ENCODE data around the gene DVL2. TPM values are rescaled to one million over a fixed set of nuclear protein-coding genes. Genes with fewer than 3 reads are reported as not detected.
A peak's percentile ranks its signal among the peaks of the same experiment; 100 is the strongest.

DVL2 gene
- total RNA-seq, 1 donor, result 106 TPM

GRCh38 chr17:7260151-7260550, 25.8 kb upstream of the DVL2 start:
- Histone ChIP-seq H4K20me1 (ENCODE audit: insufficient read depth, low read length) (no peaks in the 10 kb centered on the region), H3K36me3 (ENCODE audit: insufficient read depth, low read length) (peaks cover 30% of the 10 kb centered on the region), H3K79me2 (ENCODE audit: insufficient read depth, low read length) (no peaks in the 10 kb centered on the region), H3K4me2 (ENCODE audit: insufficient read depth, low read length) (no peak overlapping the region), H3K4me3 (ENCODE audit: insufficient read depth, low read length) (no peak overlapping the region), H3K27ac (ENCODE audit: low read depth, low read length) (no peak overlapping the region), H2AFZ (ENCODE audit: low read length) (no peak overlapping the region), H3K27me3 (ENCODE audit: insufficient read depth, low read length) (peaks cover 15% of the 10 kb centered on the region), H3K9me3 (ENCODE audit: low read depth, low read length) (no peaks in the 10 kb centered on the region), H3K4me1 (ENCODE audit: insufficient read depth, low read length) (peaks cover 19% of the 10 kb centered on the region)
- DNase-seq (ENCODE audit: insufficient read length, low spot score, missing footprints), result peak; percentile 50
- no peak for TF ChIP-seq CTCF (IDR thresholded peaks at IDR 0.05; ENCODE audit: extremely low read depth, low read depth, low read length)

GRCh38 chr17:7259555-7259889, 25.2 kb upstream of the DVL2 start:
- peaks cover 1% of the 10 kb centered on the region for H3K79me2 ChIP-seq (ENCODE audit: insufficient read depth, low read length)
- peak; percentile 63 for DNase-seq (ENCODE audit: insufficient read length, low spot score, missing footprints)
- TF ChIP-seq CTCF (IDR thresholded peaks at IDR 0.05; ENCODE audit: extremely low read depth, low read depth, low read length), result no peak

GRCh38 chr17:7258731-7259554, 24.6 kb upstream of the DVL2 start:
- H4K20me1 ChIP-seq (ENCODE audit: insufficient read depth, low read length), result no peaks in the 10 kb centered on the region
- peaks cover 16% of the 10 kb centered on the region for H3K4me1 ChIP-seq (ENCODE audit: insufficient read depth, low read length)
- H3K36me3 ChIP-seq (ENCODE audit: insufficient read depth, low read length), result peaks cover 41% of the 10 kb centered on the region
- peaks cover 15% of the 10 kb centered on the region for H3K27me3 ChIP-seq (ENCODE audit: insufficient read depth, low read length)
- no peak overlapping the region for H3K4me3 ChIP-seq (ENCODE audit: insufficient read depth, low read length)
- DNase-seq (ENCODE audit: insufficient read length, low spot score, missing footprints), result peak; percentile 90
- no peak for TF ChIP-seq CTCF (IDR thresholded peaks at IDR 0.05; ENCODE audit: extremely low read depth, low read depth, low read length)
- no peak overlapping the region for H2AFZ ChIP-seq (ENCODE audit: low read length)
- no peaks in the 10 kb centered on the region for H3K9me3 ChIP-seq (ENCODE audit: low read depth, low read length)
- no peak overlapping the region for H3K27ac ChIP-seq (ENCODE audit: low read depth, low read length)
- H3K4me2 ChIP-seq (ENCODE audit: insufficient read depth, low read length), result no peak overlapping the region
- peaks cover 5% of the 10 kb centered on the region for H3K79me2 ChIP-seq (ENCODE audit: insufficient read depth, low read length)

More at GRCh38 chr17:7259555-7259889, 25.2 kb upstream of the DVL2 start:
- H2AFZ ChIP-seq (ENCODE audit: low read length), result no peak overlapping the region
- no peaks in the 10 kb centered on the region for H3K9me3 ChIP-seq (ENCODE audit: low read depth, low read length)
- H3K27ac ChIP-seq (ENCODE audit: low read depth, low read length), result no peak overlapping the region
- H4K20me1 ChIP-seq (ENCODE audit: insufficient read depth, low read length), result no peaks in the 10 kb centered on the region
- H3K4me3 ChIP-seq (ENCODE audit: insufficient read depth, low read length), result no peak overlapping the region
- peaks cover 15% of the 10 kb centered on the region for H3K27me3 ChIP-seq (ENCODE audit: insufficient read depth, low read length)
- peaks cover 36% of the 10 kb centered on the region for H3K36me3 ChIP-seq (ENCODE audit: insufficient read depth, low read length)
- no peak overlapping the region for H3K4me2 ChIP-seq (ENCODE audit: insufficient read depth, low read length)
- H3K4me1 ChIP-seq (ENCODE audit: insufficient read depth, low read length), result peaks cover 17% of the 10 kb centered on the region

- H3K4me1 ChIP-seq (ENCODE audit: insufficient read depth, low read length), result peaks cover 16% of the 10 kb centered on the region
- H3K9me3 ChIP-seq (ENCODE audit: low read depth, low read length), result no peaks in the 10 kb centered on the region
- H3K27me3 ChIP-seq (ENCODE audit: insufficient read depth, low read length), result peaks cover 5% of the 10 kb centered on the region
- H3K4me2 ChIP-seq (ENCODE audit: insufficient read depth, low read length), result no peak overlapping the region
- peaks cover 41% of the 10 kb centered on the region for H3K36me3 ChIP-seq (ENCODE audit: insufficient read depth, low read length)
- TF ChIP-seq CTCF (IDR thresholded peaks at IDR 0.05; ENCODE audit: extremely low read depth, low read depth, low read length), result no peak
- no peaks in the 10 kb centered on the region for H4K20me1 ChIP-seq (ENCODE audit: insufficient read depth, low read length)
- H2AFZ ChIP-seq (ENCODE audit: low read length), result no peak overlapping the region
- H3K4me3 ChIP-seq (ENCODE audit: insufficient read depth, low read length), result no peak overlapping the region
- no peak overlapping the region for H3K27ac ChIP-seq (ENCODE audit: low read depth, low read length)
- no peak for DNase-seq (ENCODE audit: insufficient read length, low spot score, missing footprints)
- H3K79me2 ChIP-seq (ENCODE audit: insufficient read depth, low read length), result peaks cover 16% of the 10 kb centered on the region
Observed at GRCh38 chr17:7256766-7257456, 22.6 kb upstream of the DVL2 start.
